Hindlimb muscle (tissue), 1 donor: ENCODE measurements around the gene IGSF21. TPM values are rescaled to one million over a fixed set of nuclear protein-coding genes. Genes with fewer than 3 reads are reported as not detected.
"Not testable (repeated sequence)": the region's sequence is repeated elsewhere in the genome, so short reads cannot be mapped to it uniquely, and the experiment has no call there.

Experiments used
- DNase-seq: peaks from one replicate; pipeline ENCODE4 v3.0.0-alpha.2; 2013
- polyA plus RNA-seq: library from polyadenylated mRNA; unstranded; fragments of 120-200 nt; gene quantifications from one replicate; pipeline ENCODE4 v1.2.1, GENCODE V29; 2013; ENCODE audit not compliant: insufficient read length

The IGSF21 gene
- polyA plus RNA-seq, 1 donor: 0.48 TPM

GRCh38 chr1:18363436-18363835, 255.8 kb downstream of the IGSF21 start:
- no peak for DNase-seq

GRCh38 chr1:18365099-18365705, 257.6 kb downstream of the IGSF21 start:
- no peak for DNase-seq

- DNase-seq: not testable (repeated sequence)
Observed at GRCh38 chr1:18372505-18372904, 264.9 kb downstream of the IGSF21 start.

- DNase-seq: no peak
Observed at GRCh38 chr1:18373151-18373550, 265.6 kb downstream of the IGSF21 start.

GRCh38 chr1:18373882-18374493, 266.4 kb downstream of the IGSF21 start:
- no peak for DNase-seq

GRCh38 chr1:18376661-18377060, 269.1 kb downstream of the IGSF21 start:
- DNase-seq: no peak

GRCh38 chr1:18380288-18380687, 272.7 kb downstream of the IGSF21 start:
- DNase-seq: no peak

GRCh38 chr1:18384059-18384458, 276.5 kb downstream of the IGSF21 start:
- no peak for DNase-seq

- peak; percentile 62 for DNase-seq
Observed at GRCh38 chr1:18384471-18384870, 276.9 kb downstream of the IGSF21 start.

- peak; percentile 89 for DNase-seq
Observed at GRCh38 chr1:18385239-18385790, 277.7 kb downstream of the IGSF21 start.

- no peak for DNase-seq
Observed at GRCh38 chr1:18386591-18386990, 279.0 kb downstream of the IGSF21 start.

- no peak for DNase-seq
Observed at GRCh38 chr1:18387307-18387706, 279.7 kb downstream of the IGSF21 start.

- DNase-seq: no peak
Observed at GRCh38 chr1:18390953-18391352, 283.4 kb downstream of the IGSF21 start.

- no peak for DNase-seq
Observed at GRCh38 chr1:18394563-18395156, 287.1 kb downstream of the IGSF21 start.

- DNase-seq: no peak
Observed at GRCh38 chr1:18396247-18396980, 288.8 kb downstream of the IGSF21 start.

- no peak for DNase-seq
Observed at GRCh38 chr1:18397641-18398040, 290.0 kb downstream of the IGSF21 start.

- no peak for DNase-seq
Observed at GRCh38 chr1:18398791-18399530, 291.4 kb downstream of the IGSF21 start.

- DNase-seq: no peak
Observed at GRCh38 chr1:18400347-18401102, 292.9 kb downstream of the IGSF21 start.

- no peak for DNase-seq
Observed at GRCh38 chr1:18401921-18402320, 294.3 kb downstream of the IGSF21 start.

- DNase-seq: no peak
Observed at GRCh38 chr1:18404460-18404859, 296.9 kb downstream of the IGSF21 start.

GRCh38 chr1:18407166-18408045, 299.8 kb downstream of the IGSF21 start:
- DNase-seq: no peak
